HG03025 (cell line): Measurements from ENCODE around the gene TEX22.

Experiments
- ATAC-seq: cut with Tn5 transposase; IDR thresholded peaks from one replicate; pipeline ENCODE4 v1.9.1; 2021; ENCODE audit warnings: mild to moderate bottlenecking, moderate library complexity; ENCODE audit not compliant: unreplicated experiment, low FRiP score

Gene TEX22

DNA sequence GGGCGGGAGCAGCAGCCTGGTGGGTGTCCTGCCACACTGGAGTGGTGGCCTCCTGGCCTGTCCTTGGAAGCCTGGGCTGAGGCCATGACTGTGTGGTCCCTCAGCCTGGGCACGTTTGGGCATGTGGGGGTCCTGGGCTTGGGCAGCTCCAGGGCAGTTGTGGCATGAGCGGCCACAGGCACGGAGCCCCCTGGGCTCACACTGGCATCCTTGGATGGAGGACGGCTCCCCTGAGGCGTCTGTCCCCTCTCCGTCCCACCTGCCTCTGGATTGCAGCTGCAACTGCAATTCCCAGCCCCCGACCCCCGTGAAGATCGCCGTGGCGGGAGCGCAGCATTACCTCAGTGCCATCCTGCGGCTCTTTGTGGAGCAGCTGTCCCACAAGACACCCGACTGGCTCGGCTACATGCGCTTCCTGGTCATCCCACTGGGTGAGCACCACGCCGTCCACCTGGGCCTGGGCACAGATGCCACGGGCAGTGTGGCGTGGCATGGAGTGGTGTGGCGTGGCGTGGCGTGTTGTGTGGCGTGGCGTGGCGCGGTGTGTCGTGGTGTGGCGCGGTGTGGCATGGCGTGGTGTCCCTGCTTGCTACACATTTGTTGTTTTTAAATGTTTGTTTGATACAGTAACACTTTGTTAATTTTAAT, 15.1 kb upstream of the TEX22 start:
- no peak for ATAC-seq

DNA sequence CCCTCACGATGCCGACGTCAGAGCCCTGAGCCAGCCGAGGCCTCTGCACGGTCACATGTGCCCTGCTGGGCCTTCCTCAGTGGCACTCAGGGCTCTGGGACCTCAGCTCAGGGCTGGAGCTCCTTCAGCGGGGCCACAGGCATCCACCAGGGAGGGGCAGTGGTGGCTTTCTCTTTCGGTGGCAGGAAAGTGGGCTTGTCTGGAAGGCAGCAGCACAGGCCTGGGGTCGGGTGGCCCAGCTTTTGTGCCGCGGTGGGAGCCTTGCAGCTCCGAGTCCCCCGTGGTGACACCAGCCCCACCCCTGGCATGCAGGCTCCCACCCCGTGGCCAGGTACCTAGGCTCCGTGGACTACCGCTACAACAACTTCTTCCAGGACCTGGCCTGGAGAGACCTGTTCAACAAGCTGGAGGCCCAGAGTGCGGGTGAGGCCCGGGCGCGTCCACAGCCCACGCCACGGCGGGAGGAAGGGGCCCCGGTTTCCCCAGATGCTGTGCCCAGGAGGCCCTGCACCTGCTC, 14.2 kb upstream of the TEX22 start:
- no peak for ATAC-seq

- no peak for ATAC-seq
Measured at GRCh38 chr14:105384605-105385321, 13.6 kb upstream of the TEX22 start.

GRCh38 chr14:105385322-105385637, 13.1 kb upstream of the TEX22 start:
- no peak for ATAC-seq

GRCh38 chr14:105385698-105386365, 12.5 kb upstream of the TEX22 start:
- no peak for ATAC-seq

DNA sequence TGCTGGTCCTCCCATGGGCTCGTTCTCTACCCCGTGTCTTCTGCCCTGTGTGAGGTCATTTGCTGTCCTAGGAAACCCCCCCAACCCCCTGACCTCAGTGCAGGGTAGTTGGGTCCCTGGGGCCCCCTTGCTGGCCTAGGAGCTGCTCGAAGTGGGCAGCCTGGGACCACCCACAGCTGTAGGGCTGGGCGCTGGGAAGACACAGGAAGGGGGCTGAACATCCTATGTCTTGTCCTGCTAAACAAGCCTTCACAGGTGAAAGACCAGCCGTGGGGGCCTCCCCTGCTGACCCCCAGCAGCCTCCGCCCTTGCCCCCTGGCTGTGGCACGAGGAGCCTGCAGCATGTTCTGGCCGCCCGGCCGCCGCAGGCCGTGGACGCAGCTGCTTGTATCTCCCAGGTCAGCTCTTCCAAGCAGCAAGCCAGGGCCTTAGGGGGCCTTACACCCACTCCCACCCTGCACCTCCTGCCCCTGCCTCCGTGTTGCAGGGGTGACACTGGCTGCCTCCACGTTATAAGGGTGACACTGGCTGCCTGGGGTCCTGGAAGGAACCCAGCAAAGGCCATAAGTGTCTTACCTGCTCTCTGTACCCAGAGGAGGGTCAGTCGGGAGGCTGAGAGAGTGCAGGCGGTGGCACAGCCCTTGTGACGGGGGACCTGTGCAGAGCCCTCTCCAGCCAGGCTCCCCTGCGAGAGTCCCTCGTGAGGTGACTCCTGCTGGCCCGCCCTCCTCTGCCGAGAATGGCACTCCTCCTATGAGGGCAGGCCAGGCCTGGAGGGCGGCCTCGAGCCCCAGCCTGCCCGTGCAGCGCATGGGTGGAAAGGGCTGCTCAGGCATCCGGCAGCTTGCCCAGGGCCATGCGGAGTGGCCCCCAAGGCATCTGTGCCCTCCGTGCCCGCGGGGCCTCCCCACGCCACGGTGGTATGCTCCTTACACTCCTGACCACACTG, 11.5 kb upstream of the TEX22 start:
- ATAC-seq: no peak

DNA sequence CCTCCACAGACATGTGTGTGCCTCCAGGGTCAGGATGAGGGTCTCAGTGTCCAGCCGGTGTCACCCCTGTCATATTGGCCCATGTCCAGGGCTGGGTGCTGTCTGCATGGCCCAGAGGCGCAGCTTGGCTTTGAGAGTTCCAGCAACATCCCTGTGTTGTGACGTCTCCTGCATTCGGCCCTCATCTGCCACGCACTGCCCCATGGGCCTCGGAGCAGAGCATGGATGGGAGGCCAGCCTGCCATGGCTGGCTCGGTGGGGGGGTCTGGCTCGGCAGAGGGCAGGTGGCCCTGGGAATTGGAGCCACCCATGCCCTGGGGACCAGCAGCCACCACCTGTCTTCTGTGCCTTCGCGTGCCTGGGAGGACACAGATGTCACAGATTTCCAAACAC, 10.8 kb upstream of the TEX22 start:
- ATAC-seq: no peak

DNA sequence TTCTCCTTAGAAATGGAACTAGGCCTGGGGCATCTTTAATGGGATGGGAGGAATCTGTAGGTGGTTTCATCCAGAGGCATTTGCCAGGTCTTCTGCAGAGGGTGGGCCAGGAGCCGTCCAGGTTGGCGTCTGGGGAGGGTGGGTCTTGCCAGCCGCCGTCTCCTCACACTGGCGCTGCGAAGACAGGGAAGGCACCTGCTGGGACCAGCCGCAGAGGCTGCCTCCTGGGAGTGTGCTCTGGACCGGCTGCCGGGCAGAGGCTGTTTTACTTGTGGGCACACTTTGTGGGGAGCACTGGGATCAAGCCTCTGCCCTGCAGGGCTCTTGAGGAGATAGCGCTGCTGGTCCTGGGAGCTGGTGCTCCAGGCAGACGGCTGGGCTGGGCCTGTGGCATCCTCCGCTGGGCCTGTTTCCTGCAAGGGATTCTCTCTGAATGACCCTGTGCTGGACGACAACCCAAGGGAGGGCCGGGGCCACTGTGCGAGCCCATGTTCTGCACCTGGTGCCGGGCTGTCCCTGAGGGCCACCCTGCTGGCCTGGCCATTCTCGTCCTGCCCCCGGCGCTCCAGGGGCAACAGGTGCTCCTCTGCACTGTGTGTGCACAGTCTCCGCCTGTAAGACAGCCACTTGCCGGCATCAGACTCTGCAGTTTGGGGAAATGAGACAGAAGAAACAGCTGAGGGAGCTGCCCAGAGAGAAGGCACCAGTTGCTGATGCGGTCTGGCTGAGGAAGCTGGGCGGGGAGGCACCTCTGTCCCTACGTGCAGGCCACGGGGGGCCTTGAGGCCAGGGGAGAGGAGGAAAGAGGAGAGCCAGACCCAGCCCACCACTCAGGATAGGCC, 10.0 kb upstream of the TEX22 start:
- no peak for ATAC-seq

DNA sequence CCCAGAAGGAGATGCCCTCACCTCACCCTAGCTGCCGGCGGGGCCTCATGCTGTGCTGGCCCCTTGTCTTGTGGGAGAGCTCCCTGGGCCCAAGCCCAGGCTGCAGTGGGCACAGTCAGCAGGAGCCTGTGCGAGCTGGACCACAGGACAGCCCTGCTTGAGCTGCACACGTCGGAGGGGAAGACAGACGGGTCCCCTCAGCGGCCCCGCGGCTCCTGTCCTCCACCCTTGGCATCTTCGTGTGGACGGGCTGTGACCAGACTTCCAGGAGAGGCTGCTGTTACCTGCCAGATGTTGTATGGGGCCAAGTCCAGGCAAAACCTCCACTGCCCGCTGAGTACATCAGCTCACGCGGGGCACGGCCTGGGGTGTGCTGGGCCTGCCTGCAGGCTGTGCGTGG, 9.4 kb upstream of the TEX22 start:
- ATAC-seq: no peak

GRCh38 chr14:105389534-105389933, 8.8 kb upstream of the TEX22 start:
- ATAC-seq: no peak

GRCh38 chr14:105389976-105390848, 8.1 kb upstream of the TEX22 start:
- ATAC-seq: no peak

- ATAC-seq: no peak
Measured at GRCh38 chr14:105390849-105391500, 7.4 kb upstream of the TEX22 start.

DNA sequence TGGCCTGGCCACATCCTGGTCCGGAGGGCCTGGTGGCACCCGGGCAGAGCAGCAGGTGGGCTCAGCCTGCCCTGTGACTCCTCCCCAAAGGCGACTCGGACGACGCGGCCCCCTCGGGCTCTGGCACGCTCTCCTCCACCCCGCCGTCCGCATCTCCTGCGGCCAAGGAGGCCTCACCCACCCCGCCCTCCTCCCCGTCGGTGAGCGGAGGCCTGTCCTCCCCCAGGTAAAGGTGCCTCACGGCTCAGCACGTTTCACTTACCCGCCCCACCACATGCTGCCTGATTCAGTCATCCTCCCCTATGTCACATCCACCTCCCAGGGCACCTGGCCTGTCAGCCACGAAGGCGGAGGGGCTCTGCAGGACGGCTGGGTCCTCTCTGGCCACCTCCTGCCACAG, 6.8 kb upstream of the TEX22 start:
- no peak for ATAC-seq

DNA sequence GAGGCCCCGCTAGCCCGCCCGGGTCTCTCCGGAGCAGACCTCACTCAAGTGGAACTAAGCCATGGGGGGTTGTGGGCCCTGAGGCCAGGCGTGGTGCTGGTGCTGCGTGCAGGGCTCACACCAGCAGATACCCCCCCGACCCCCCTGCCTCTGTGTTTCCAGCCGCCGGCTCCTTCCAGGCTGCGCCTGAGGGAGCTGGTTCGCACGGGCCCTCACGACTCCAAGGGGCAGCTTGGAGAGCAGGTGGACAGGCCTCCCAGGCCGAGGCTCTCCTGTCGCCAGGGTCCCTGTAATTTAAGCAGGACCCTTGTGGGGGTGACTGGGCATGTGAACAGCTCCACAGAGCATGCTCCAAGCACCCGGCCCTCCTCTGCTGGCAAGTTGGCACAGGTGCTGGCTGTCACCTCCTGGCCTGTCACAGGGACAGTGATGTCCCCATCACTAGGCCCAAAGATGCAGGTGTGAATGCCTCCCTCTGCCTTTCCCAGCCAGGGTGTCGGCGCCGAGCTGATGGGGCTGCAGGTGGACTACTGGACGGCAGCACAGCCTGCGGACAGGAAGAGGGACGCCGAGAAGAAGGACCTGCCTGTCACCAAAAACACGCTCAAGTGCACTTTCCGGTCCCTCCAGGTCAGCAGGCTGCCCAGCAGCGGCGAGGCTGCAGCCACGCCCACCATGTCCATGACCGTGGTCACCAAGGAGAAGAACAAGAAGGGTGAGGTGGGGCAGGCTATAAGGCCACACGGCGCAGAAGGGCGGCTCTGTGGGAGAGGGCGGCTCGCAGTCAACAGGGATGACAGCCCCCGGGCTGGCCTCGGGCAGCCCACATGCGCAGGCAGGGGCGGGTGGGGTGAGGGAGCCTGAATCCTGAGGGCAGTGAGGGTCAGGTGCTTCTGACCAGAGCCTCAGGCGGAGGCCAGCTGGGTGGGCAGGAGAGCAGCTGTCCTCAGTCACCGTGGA, 5.9 kb upstream of the TEX22 start:
- ATAC-seq: no peak

- no peak for ATAC-seq
Measured at GRCh38 chr14:105393151-105393550, 5.2 kb upstream of the TEX22 start.

GRCh38 chr14:105394714-105395537, 3.4 kb upstream of the TEX22 start:
- no peak for ATAC-seq

- no peak for ATAC-seq
Measured at GRCh38 chr14:105395538-105395854, 2.8 kb upstream of the TEX22 start.
